NCI-H446 treated with DMSO at 0.1 percent for 48 hours (cell line): ENCODE data around the gene NRSN2.
A peak's percentile ranks its signal among the peaks of the same experiment; 100 is the strongest.

Source experiments
- DNase-seq: peaks from one replicate; lab custom pipeline; 2025; lab: John Stamatoyannopoulos, UW

NRSN2 gene, protein sequence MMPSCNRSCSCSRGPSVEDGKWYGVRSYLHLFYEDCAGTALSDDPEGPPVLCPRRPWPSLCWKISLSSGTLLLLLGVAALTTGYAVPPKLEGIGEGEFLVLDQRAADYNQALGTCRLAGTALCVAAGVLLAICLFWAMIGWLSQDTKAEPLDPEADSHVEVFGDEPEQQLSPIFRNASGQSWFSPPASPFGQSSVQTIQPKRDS

DNA sequence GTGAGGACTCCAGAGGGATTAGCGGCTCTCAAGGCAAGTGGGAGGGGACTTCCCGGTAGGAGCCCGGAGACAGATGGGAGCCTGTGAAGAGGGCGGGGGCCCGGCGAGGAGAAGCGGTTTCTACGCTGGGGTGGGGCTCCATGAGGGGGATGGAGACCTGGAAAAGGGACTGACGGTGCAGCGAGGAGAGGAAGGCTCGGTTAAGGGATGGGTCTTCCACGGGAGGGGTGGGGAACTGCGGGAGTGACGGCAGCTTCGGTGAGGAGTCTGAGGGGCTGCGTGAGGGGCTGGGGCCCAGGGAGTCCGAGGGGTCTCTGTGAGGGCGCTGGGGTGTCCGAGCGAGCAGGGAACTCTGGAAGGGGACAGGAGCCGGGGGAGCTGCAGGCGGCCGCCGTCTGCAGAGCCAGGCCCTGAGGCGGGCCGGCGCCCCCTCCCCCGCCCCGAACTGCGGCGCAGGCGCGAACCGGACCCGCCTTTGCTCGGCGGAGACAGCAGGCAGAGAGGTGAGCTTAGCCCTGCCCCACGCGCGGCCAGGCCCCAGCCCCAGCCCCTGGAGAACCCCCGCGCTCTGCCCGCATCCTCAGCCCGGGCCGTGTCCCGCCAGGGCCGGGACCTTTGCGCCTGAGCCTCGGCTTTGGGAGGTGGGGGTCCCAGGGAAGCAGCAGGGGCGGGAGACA lies at the start of gene NRSN2:
NRSN2 (plus strand) TSS at position 472 of the 677 bp plus-strand sequence. CDS start 2,533 bp downstream, outside the sequence.
- DNase-seq: peak; percentile 55

DNA sequence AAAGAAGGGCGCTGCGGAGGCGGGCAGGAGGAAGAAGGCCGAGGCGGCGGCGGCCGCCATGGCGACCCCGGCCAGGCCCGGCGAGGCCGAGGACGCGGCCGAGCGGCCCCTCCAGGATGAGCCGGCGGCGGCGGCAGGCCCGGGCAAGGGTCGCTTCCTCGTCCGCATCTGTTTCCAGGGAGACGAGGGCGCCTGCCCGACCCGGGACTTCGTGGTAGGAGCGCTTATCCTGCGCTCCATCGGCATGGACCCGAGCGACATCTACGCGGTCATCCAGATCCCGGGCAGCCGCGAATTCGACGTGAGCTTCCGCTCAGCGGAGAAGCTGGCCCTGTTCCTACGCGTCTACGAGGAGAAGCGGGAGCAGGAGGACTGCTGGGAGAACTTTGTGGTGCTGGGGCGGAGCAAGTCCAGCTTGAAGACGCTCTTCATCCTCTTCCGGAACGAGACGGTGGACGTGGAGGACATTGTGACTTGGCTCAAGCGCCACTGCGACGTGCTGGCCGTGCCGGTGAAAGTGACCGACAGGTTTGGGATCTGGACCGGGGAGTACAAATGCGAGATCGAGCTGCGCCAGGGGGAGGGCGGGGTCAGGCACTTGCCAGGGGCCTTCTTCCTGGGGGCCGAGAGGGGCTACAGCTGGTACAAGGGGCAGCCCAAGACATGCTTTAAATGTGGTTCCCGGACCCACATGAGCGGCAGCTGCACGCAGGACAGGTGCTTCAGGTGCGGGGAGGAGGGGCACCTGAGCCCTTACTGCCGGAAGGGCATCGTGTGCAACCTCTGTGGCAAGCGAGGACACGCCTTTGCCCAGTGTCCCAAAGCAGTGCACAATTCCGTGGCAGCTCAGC lies 48.8 kb upstream of the NRSN2 start:
- DNase-seq: peak; percentile 36

DNA sequence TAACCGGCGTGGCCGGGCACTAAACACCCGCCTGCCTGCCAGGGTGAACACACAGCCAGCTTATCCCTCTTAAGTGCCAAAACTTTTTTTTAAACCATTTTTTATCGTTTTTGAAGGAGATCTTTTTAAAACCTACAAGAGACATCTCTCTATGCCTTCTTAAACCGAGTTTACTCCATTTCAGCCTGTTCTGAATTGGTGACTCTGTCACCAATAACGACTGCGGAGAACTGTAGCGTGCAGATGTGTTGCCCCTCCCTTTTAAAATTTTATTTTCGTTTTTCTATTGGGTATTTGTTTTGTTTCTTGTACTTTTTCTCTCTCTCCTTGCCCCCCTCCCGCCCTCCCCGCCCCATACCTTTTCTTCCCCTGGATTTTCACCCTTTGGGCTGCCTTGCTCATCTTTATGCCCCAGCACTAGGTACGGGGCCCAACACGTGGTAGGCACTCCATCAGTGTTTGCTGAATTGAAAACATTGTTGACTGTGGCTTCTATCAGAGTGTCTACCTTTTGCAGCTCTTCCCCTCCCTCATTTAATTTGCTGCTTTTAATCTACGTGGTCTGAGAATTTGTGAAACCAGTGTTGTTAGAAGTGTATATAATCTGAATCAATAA lies 48.0 kb upstream of the NRSN2 start:
- no peak for DNase-seq

DNA sequence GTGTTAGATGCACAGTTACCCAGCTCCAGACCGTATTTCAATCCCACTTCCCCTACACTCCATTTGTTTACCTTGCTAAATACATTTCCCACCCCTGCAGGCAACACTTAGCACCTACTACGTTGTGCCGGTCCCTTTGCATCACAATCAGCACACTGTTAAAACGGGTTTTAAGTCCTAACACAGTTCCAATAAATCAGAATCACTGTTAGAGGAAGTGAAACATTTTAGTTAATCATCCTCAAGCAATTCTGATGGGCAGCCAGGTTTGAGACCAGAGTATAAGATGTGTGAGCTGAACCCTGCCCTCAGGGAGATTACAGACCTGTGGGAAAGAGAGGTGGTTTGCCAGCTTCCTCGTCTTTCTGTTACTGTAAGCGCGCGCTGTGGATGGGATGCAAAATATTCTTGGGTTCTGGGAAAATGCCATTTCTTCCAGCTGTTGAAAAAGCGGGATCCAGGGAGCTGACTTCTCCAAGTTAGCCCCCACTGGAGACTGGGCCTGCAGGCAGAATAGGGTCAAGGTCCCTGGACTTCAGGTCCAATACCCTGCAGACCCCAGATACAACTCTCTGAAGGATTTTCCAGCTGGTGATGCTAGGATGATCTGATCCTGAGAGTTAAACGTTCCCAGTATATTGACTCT lies 46.4 kb upstream of the NRSN2 start:
- DNase-seq: no peak

DNA sequence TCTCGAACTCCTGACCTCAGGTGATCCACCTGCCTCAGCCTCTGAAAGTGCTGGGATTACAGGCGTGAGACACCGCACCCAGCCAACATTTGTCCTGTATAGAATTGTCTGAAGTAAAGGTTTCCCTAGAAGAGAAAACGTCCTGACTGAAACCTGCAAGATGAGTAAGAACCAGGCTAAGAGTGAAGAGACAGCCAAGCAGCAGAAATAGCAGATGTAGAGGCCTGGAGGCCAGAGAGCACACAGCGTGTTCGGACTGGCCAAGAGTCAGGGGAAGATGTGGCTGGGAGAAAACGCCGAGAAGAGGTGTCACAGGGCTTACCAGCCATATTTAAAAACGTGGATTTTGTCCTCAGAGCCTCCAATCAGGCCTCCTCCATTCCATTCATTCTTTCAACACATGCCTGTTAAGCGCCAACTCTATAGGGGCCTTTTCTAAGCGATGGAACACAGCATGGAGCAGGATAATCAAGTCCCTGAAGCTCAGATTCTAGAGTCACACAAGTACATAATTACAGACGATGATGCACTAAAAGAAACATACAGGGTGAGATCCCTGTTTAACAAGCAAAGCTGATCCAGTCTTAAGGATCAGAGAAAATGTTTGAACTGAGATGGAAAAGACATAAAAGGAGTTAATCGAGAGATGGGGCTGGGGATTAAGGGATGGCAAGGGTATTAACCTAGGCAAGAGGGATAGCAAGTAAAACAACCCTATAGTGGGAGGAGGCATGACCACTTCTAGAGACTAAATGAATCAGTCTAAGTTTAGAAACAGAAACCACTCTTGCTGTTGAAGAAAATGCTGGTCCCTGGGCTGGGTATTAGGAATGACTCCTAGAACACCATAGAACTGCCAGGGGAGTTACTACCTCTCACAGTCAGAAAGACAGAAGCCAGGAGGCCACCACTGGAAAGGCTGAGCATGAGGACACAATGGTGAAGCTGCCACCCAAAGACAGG lies 44.7 kb upstream of the NRSN2 start:
- DNase-seq: no peak

DNA sequence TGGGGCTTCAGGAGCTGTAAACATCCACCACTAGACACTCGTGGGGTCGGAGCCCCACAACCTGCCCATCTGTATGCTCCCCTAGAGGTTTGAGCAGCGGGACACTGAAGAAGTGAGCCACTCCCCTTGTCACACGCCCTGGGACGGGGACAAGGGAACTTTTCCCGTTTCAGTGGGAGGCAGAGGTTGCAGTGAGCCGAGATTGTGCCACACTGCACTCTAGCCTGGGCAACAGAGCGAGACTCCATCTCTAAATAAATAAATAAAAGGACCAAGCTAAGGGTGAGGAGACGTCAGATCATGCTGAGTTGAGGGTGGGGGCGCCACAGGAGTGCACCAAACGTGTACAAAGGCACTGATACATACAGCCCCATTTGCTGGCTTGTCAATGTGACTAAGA lies 41.2 kb upstream of the NRSN2 start:
- no peak for DNase-seq

DNA sequence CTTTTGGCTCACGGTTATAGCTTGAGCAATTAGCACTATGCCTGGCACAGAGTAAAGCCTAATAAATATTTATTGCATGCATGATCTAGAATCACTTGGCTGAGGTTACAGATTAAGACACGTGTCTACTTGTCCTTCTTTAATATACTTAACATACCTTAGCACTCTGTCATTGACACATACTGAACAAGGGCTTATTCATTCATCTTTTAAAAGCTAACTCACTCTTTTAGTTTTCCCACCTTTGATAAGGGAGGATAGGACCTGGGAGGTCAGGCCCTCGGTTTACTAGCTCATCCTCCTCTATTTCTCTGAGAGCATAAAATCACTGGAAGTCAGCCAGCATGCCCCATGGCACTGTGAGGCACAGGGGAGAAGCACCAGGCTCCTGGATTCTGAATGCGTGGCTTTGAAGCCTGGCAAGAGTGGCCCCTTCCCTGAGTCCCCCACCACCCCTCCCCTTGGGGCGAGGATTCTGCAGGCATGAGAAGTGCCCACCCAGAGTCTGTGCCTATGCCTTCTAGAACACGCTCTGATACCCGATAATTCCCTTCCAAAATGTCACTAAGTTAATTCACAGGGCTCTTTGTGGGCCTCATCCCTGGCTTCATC lies 38.4 kb upstream of the NRSN2 start:
- no peak for DNase-seq

DNA sequence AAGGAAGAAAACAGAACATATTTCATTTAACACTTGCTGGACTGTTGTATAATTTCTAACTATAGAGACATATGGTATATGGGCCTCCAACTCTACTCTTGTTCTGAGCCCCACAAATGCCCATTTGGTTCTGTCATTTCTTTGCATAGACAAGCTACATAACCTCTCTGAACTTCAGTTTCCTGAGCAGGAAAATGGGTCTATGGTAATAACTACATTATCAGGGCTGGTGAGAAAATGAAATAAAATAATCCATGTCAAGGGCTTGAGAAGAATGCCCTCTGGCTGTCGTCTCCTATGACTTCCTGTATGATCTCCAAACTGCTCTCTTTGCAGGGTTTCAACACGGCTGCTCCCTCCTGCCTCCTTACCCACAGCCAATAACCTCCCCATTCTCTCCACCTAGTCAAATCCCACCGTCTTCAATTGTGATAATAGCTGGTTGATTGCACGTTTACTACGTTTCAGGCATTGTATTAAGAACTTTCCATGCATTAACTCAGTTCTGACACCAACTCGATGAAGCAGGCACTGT lies 37.5 kb upstream of the NRSN2 start:
- DNase-seq: no peak

DNA sequence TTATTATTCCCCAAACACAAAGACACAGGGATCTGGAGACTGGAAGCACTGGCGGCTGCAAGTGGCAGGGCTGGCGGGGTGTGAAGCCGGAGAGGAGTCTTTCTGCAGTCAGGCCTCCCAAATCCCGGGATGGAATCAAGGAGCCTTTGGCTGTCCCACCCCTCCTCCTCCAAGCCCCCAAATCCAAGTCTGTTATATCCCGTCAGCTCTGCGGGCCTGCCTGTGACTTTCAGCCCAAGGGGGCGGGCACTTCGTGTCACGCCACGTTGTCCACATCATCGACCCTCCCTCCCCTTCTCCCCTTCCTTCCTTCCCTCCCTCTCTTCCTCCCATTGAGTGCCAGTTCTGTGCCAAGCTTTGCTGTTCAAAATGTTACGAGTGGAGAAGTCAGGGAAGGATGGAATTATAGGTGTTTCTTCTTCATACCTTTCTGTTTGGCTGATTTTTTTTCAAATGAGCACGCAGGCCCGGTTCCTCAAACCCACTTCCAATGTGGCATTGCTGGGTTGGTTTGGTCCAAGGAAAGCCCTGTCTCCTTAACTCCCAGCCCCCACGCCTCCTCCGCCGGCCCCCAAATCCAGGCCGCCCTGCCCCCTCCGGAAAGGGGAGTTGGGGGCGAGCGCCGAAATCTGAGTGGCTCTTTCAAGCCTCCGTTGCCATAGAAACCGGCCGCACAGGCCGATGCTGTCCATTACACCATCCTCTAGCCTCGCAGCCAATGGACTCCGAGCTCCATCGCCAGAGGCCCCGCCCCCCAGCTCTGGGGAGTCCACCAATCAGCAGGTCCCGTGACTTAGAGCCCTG lies 36.9 kb upstream of the NRSN2 start:
- DNase-seq: peak; percentile 95

DNA sequence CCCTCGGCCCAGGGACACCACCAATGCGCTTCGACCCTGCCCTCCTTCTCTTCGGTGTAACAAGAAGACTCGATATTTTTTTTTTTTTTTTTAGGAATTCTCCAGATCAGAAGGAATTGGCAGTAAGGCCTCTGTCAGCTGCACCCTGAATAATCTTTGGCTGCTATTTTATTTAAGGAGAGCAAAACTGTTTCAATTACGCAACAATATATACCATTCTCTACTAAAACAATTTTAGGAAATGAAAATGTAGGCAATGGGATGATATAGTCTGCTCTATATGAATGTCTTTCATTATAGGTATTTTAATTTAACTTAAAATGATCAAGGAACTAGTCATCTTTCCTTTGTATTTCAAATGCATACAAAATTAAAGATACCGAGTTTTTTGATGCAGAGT lies 36.3 kb upstream of the NRSN2 start:
- no peak for DNase-seq

DNA sequence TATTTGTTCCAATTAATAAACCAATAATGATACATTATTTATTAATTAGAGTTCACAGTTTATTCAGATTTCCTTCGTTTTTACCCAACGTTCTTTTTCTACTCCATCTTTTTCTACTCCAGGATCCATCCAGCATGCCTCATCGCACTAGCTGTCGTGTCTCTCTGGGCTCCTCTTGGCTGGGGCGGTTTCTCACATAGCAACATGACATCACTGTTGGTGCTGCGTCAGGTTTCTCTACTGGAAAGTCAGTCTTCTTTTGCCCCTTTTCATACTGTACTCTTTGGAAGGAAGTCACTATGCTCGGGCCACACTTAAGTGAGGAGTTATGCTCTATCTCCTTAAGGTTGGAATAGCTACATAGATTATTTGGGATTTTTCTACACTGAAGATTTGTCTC lies 35.3 kb upstream of the NRSN2 start:
- DNase-seq: no peak

DNA sequence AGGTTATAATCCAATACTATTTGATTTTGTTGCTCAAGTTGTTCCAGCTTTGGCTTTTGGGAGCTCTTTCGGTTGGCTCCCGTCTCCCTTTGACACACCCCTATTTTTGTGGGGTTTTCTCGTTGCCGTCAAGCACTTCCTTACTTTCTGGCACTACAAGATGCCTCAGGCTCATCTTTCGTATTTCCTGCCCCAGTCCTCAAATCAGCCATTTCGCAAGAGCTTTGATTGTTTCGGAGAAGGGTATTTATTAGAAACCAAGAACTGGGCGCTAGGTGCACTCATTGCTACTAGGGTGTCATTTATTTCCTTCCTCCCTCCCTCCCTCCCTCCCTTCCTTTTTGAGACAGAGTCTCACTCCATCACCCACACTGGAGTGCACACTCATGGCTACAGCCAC lies 34.8 kb upstream of the NRSN2 start:
- DNase-seq: no peak

DNA sequence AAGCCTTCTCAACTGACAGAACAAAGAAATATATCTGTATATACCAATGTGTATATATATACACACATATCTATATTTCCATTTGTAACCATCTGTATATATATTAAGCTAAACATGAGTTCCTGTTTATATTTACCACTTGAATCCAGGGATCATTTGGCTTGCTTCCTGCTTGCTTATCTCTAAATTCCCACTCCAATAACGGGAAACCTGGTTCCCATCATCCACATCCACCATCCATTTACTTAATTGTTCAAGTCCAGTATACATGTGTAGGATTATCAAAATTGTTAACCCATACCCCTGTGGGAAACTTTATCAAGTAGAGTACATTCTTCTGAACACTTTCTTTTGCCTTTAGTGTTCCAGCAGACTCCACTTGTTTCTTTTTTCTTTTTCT lies 34.0 kb upstream of the NRSN2 start:
- no peak for DNase-seq

DNA sequence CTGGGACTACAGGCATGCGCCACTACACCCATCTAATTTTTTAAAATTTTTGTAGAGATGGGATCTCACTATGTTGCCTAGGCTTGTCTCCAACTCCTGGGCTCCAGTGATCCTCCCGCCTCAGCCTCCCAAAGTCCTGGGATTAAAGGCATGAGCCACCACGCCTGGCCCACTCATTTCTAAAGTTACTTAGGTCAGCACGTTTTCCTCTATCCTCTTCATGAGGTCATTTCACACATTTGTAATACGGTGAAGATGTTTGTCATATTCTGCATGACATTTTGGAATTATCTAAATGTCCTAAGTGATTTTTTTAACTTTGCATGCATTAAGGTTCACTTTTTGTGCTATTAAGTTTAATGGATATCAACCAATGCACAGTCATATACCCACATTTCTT lies 33.5 kb upstream of the NRSN2 start:
- DNase-seq: no peak

DNA sequence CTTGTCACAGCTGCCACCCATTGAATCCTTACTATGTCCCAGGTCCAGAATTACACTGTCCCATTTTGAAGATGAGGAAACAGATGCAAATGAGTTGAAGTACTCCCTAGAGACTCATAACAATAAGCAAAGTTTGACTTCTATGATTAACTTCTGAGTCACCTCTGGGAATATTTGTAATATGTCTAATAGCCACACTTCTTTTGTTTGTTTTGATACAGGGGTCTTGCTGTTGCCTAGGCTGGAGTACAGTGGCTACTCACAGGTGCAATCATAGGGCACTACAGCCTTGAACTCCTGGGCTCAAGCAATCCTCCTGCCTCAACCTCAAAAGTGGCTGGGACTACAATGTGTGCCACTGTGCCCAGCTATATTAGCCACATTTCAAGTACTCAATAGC lies 33.0 kb upstream of the NRSN2 start:
- no peak for DNase-seq

DNA sequence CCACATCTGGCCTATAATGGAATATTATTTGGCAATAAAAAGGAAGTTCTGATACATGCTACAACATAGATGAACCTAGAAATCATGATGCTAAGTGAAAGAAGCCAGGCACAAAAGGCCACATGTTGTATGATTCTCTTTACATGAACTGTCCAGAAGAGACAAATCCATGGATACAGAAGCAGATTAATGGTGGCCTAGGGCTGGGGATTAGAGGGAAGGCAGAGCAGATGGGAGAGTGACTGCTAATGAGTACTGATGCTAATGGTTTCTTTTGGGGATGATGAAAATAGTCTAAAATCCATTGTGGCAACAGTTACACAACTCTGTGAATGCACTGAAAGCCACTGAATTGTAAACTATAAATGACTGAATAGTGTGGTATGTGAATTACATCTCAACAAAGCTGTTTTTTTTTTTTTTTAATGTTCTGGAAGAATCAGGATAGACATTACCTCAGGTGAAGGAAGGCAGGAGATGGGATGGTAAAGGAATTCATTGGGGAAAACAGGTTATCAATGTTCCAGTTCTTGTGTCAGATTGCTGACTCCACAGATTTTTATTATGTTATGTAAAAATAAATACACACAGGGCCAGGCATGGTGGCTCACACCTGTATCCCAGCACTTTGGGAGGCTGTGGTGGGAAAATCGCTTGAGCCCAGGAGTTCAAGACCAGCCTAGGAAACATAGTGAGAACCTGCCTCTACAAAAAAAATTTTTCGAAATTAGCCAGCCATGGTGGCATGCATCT lies 30.4 kb upstream of the NRSN2 start:
- DNase-seq: no peak

DNA sequence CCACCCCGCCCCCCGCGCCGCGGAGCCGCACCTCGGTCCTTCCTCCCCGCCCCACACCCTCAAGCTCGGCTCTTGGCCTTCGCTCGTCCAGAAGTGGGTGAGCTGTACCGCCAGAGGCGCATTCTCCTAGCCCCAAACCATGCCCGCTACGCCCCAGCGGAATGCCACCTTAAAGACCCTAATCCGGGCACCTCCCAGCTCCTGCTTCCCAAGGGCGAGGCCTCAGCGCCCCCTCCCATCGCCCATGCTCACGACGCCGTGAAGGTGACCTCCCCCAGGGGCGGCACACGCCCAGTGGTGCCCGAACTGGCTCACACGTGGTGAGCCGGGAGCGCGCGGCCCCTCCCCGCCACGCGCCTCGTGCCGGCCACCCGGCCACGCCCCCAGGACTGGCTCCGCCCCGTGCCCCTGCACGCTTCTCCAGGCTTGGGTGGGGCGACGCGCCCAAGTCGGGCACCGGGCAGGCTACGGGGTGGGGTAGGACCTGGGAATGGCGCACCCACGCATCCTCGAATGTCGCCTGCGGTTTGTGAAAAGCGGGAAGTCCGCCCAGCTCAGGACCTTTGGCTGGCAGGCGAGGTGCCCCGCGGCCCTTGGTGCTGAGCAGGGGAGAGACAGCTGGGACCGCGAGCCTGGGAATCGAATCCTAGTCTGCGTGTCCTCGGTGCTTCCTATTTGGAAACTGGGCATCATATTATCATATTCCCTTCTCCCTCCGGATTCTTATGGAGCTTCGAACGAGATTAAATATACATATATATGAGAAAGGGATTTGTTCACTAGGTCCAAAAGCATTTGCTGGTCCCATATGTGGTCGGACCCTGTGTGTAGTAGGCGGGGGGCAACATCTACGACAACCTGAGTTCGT lies 22.5 kb upstream of the NRSN2 start:
- DNase-seq: peak; percentile 87
